Measurements from ENCODE around the gene IL11RA. TPM values are rescaled to one million over a fixed set of nuclear protein-coding genes. Genes with fewer than 3 reads are reported as not detected.

Gene IL11RA
- total and polyA plus RNA-seq, 10 of the 15 experiments (the other 5 are each of a cell fraction or from before 2014, with no cell fraction given): 0.32 to 5.8 (median 2.2) TPM

- no peak for TF ChIP-seq ZBTB11 (CRISPR knock-in tag; IDR thresholded peaks at IDR 0.05)
- no peak for TF ChIP-seq TARDBP (IDR thresholded peaks at IDR 0.05; ENCODE audit: borderline replicate concordance)
- TF ChIP-seq CHD1 (IDR thresholded peaks at IDR 0.05; ENCODE audit: low read depth, low read length): no peak
- no peak for TF ChIP-seq CHD2 (IDR thresholded peaks at IDR 0.05; ENCODE audit: borderline replicate concordance, low read depth, low read length)
- TF ChIP-seq USF1 (IDR thresholded peaks at IDR 0.05; ENCODE audit: borderline replicate concordance, extremely low read length, insufficient read depth, low read depth, low read length): no peak
- no peak for TF ChIP-seq PML (IDR thresholded peaks at IDR 0.05; ENCODE audit: low read length)
- no peak for TF ChIP-seq SMAD5 (IDR thresholded peaks at IDR 0.05; ENCODE audit: low read depth)
- TF ChIP-seq PAX8 (IDR thresholded peaks at IDR 0.05): no peak
- no peak for TF ChIP-seq NBN (IDR thresholded peaks at IDR 0.05)
- TF ChIP-seq NR2C1 (IDR thresholded peaks at IDR 0.05): no peak
Measured at GRCh38 chr9:34684145-34684544, 32.2 kb downstream of the IL11RA start (continued).

GRCh38 chr9:34684816-34685215 lies 32.8 kb downstream of the IL11RA start:
- ChIA-PET CTCF (interaction anchor here (1.5 kb wide), 1 partner anchor 18 kb away, joined by 3 read pairs; no protein-coding TSS in a partner anchor), SMC1A (ENCODE audit: uncharacterized antibody, unreplicated experiment) (no interaction called here), POLR2A (no interaction called here), RAD21 (ENCODE audit: unreplicated experiment) (no interaction called here)
- H3K9ac ChIP-seq (ENCODE audit: control insufficient read depth, insufficient read depth, low read length): no peak overlapping the region
- WGBS (ENCODE audit: insufficient coverage, insufficient replicate concordance, low lambda C conversion rate, missing lambda C conversion rate): 35% methylated on average over 4 of the region's 4 CpGs
- H3K9me3 ChIP-seq (replicated peaks; ENCODE audit: control insufficient read depth, insufficient read depth, low read length): no peaks in the 10 kb centered on the region
- no peaks in the 10 kb centered on the region; a peak in 2 of 4 replicates for H3K27me3 ChIP-seq (replicated peaks in 1 of 2; ENCODE audit: control insufficient read depth in 2 of 2, insufficient read depth in 2 of 2, low read length in 1 of 2)
- intact Hi-C loops (cut with micrococcal nuclease; ENCODE audit: unreplicated experiment): no loop called here
- FAIRE-seq (no peak), DNase-seq (ENCODE audit: low read depth, low spot score) (no peak), ATAC-seq (no peak)
- H4K20me1 ChIP-seq (ENCODE audit: control insufficient read depth, insufficient read depth): no peaks in the 10 kb centered on the region
- no peak overlapping the region for H3K27ac ChIP-seq (ENCODE audit: control insufficient read depth, insufficient read depth)
- no peaks in the 10 kb centered on the region for H3K79me2 ChIP-seq (ENCODE audit: control insufficient read depth, insufficient read depth, low read length)
- BruUV-seq (replicated peaks): no TSS peak
- in situ Hi-C loops (cut with MboI): no loop called here
- peaks cover 12% of the 10 kb centered on the region for H3K4me1 ChIP-seq (ENCODE audit: control insufficient read depth, insufficient read depth, low read length)
- H2AFZ ChIP-seq (ENCODE audit: control insufficient read depth, low read depth, low read length): no peak overlapping the region
- H3K36me3 ChIP-seq (ENCODE audit: control insufficient read depth in 2 of 2, insufficient read depth in 2 of 2, low read length in 1 of 2): no peaks in the 10 kb centered on the region
- no peak overlapping the region for H3K4me3 ChIP-seq
- TF ChIP-seq MTA2 (IDR thresholded peaks at IDR 0.05; ENCODE audit: low read depth): no peak
- no peak for TF ChIP-seq CHD4 (IDR thresholded peaks at IDR 0.05)
- no peak for TF ChIP-seq RBBP5 (conservative IDR thresholded peaks at IDR 0.05)
- no peak overlapping the region for H3K4me2 ChIP-seq (ENCODE audit: control insufficient read depth, insufficient read depth)
